B cell (primary cell): ENCODE results near the gene HSPBP1. TPM values are rescaled to one million over a fixed set of nuclear protein-coding genes. Genes with fewer than 3 reads are reported as not detected.
A peak's percentile ranks its signal among the peaks of the same experiment; 100 is the strongest.

ENCODE experiments used
- ATAC-seq: fragments of 200-7000 bp; cut with Tn5 transposase; one replicate; pipeline ENCODE4 v1.10.0; 2021; ENCODE audit warnings: low read depth, mild to moderate bottlenecking, moderate number of reproducible peaks, moderate library complexity
- CTCF ChIA-PET: fragments of 350-600 bp; sonication (Branson Sonifier 250); formaldehyde crosslinking; loops from one replicate; lab custom pipeline; 2021; ENCODE audit warnings: antibody characterized with exemption, inconsistent platforms; lab: Charles Lee
- POLR2A ChIA-PET: fragments of 350-600 bp; sonication (Branson Sonifier 250); formaldehyde crosslinking; loops from one replicate; lab custom pipeline; 2021; ENCODE audit warnings: antibody characterized with exemption; lab: Charles Lee
- DNase-seq: peaks from one replicate; pipeline ENCODE4 v3.0.0; 2013
- H2AFZ ChIP-seq: 2 replicates; pipeline ENCODE4 v1.6.1; 2012; ENCODE audit warnings: mild to moderate bottlenecking, low read depth, low read length; ENCODE audit not compliant: insufficient read depth, poor library complexity, severe bottlenecking
- H3K27ac ChIP-seq, 2 donors: 1 replicate in 1 of 2; 2 replicates in 1 of 2; pipeline ENCODE4 v1.5.1; 2012 to 2013; ENCODE audit warnings: low read length in 2 of 2, mild to moderate bottlenecking in 2 of 2, moderate library complexity in 1 of 2
- H3K27me3 ChIP-seq, 4 experiments: fragments of 200-600 bp in 1 of 4; sonication (generic) in 1 of 4; replicated peaks in 1 of 4; 1 replicate in 2 of 4; 2 replicates in 2 of 4; pipeline versions ENCODE4 v1.6.1 to v1.7.0; 2013 to 2016; ENCODE audit warnings: low read length in 3 of 4, mild to moderate bottlenecking in 2 of 4, mixed read lengths in 1 of 4, moderate library complexity in 1 of 4; ENCODE audit not compliant: insufficient read depth in 4 of 4, control insufficient read depth in 3 of 4; ENCODE audit errors: control extremely low read depth in 1 of 4
- H3K36me3 ChIP-seq, 2 experiments: replicated peaks in 1 of 2; 1 replicate in 1 of 2; 2 replicates in 1 of 2; pipeline versions ENCODE4 v1.6.1 to v1.7.1; 2013; ENCODE audit warnings: low read length in 1 of 2; ENCODE audit not compliant: insufficient read depth in 2 of 2, control insufficient read depth in 1 of 2; ENCODE audit errors: control extremely low read depth in 1 of 2, extremely low read depth in 1 of 2
- H3K4me1 ChIP-seq, 2 donors: fragments of 200-600 bp in 1 of 2; sonication (generic) in 1 of 2; 1 replicate in 1 of 2; 2 replicates in 1 of 2; pipeline versions ENCODE4 v1.5.1 to v1.6.1; 2013 to 2017; ENCODE audit warnings: low read length in 2 of 2; ENCODE audit not compliant: control insufficient read depth in 2 of 2, insufficient read depth in 2 of 2
- H3K4me2 ChIP-seq: replicated peaks from 2 replicates; pipeline ENCODE3; 2012; ENCODE audit warnings: mild to moderate bottlenecking, low read depth, low read length; ENCODE audit not compliant: poor library complexity, severe bottlenecking
- H3K4me3 ChIP-seq, 5 experiments: fragments of 200-600 bp in 1 of 5; sonication (generic) in 1 of 5; 1 replicate in 3 of 5; 2 replicates in 2 of 5; pipeline versions ENCODE4 v1.5.1 to v1.7.0; 2011 to 2016; ENCODE audit warnings: low read length in 4 of 5, mild to moderate bottlenecking in 4 of 5, low read depth in 2 of 5, control low read depth in 1 of 5, moderate library complexity in 1 of 5; ENCODE audit not compliant: insufficient read depth in 1 of 5; ENCODE audit errors: control extremely low read depth in 1 of 5, extremely low read depth in 1 of 5
- H3K79me2 ChIP-seq: fragments of 200-600 bp; sonication (generic); one replicate; pipeline ENCODE4 v1.6.0; 2016; ENCODE audit warnings: low read length; ENCODE audit not compliant: control insufficient read depth, insufficient read depth
- H3K9ac ChIP-seq: fragments of 200-600 bp; sonication (generic); 2 replicates; pipeline ENCODE4 v1.6.1; 2017; ENCODE audit warnings: mild to moderate bottlenecking, low read length, moderate library complexity
- H3K9me3 ChIP-seq, 3 donors: one replicate each; pipeline versions ENCODE4 v1.6.1 to v1.7.1; 2013; ENCODE audit warnings: low read length in 2 of 3; ENCODE audit not compliant: control insufficient read depth in 2 of 3, insufficient read depth in 1 of 3; ENCODE audit errors: control extremely low read depth in 1 of 3
- H4K20me1 ChIP-seq: 2 replicates; pipeline ENCODE4 v1.6.0; 2012; ENCODE audit warnings: mild to moderate bottlenecking, low read length; ENCODE audit not compliant: insufficient read depth, control insufficient read depth, poor library complexity, severe bottlenecking
- H3K27ac Mint-ChIP-seq: one replicate; pipeline ENCODE4 v1.8.0; 2021; ENCODE audit warnings: mixed read lengths
- H3K27me3 Mint-ChIP-seq: one replicate; pipeline ENCODE4 v1.8.0; 2021; ENCODE audit warnings: mixed read lengths
- H3K4me1 Mint-ChIP-seq: one replicate; pipeline ENCODE4 v1.8.0; 2021; ENCODE audit warnings: mixed read lengths
- H3K4me3 Mint-ChIP-seq: one replicate; pipeline ENCODE4 v1.8.0; 2021; ENCODE audit warnings: mixed read lengths
- H3K9me3 Mint-ChIP-seq: one replicate; pipeline ENCODE4 v1.8.0; 2022; ENCODE audit warnings: mixed read lengths; ENCODE audit not compliant: insufficient read depth
- WGBS: methylation state at CpG from one replicate; pipeline ENCODE4 v1.1.5; 2013; ENCODE audit warnings: missing lambda C conversion rate; ENCODE audit not compliant: insufficient coverage; 5-methylcytosine and 5-hydroxymethylcytosine counted together
- intact Hi-C: fragments of 100-400 bp; cut with micrococcal nuclease; formaldehyde crosslinking; loops from one replicate; pipeline ENCODE4 v1.10.0; 2022
- polyA plus RNA-seq: library from polyadenylated mRNA; depleted of rRNA; stranded (reverse); fragments of >200 nt; gene quantifications from 2 replicates; pipeline ENCODE4 v1.2.3, GENCODE V29; 2012
- total RNA-seq, 2 donors: library from RNA; stranded (reverse); fragments of 120-200 nt in 1 of 2; gene quantifications; 1 replicate in 1 of 2; 2 replicates in 1 of 2; pipeline versions ENCODE4 v1.2.3 to v1.2.4, GENCODE V29; 2013 to 2022
- TF ChIP-seq, protein P1 (sequence below): fragments of 200-600 bp; IDR thresholded peaks from one replicate; pipeline ENCODE4 v1.8.0; 2022; ENCODE audit warnings: antibody characterized with exemption, mild to moderate bottlenecking

The HSPBP1 gene
- total and polyA plus RNA-seq, 2 donors (not counting 1 experiment from before 2014, with no cell fraction given): 15.6 to 19.0 TPM

DNA sequence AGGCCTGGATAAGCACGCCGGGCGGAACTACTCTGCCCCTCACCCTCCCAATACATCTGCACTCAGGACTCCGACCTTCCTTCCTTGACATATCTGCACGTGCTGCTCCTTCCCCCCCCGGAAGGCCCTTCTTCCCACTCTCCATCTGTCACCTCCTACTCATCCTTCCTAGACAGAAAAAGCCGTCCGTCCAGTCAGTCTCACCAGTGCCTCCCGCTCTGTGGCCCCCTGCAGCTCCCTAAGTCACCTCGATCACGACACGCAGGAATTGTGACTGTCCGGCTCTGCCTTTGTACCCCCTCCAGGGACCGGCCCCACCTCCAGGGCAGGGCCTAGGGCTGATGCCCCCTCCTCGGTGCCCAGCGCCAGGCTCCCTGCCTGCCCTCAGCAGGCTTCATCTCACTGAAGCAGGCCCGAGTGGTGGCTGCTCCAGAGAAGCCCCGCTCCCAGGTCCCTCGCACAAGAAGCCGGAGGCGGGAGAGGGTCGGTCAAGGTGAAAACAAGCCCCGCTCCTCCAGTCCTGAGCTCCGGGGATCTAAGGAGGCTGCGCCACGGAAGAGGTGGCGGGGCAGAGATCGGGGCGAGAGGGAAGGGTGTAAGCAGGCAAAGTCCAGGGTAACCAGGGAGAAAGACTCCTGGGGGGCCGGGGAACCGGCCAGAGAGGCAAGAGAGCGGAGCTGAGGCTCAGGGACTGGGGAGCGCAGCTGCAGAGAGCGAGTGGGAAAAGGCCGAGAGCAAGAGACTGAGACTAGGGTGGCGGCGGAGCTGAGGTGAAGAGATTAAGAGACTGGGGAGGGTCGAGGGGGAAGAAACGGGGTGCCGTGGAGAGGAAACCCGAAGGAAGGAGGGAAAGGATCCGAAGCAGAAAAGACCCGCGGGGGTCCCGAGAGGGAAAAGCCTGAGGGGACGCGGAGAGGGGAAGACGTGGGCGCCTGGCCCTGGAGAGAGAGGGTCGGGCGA, 22.2 kb downstream of the HSPBP1 start:
- H4K20me1 ChIP-seq: peaks cover 48% of the 10 kb centered on the region
- DNase-seq (peak; percentile 45), ATAC-seq (no peak)
- H3K4me3 ChIP-seq: peak overlapping the region; percentile 55 to 90 (median 80)
- peak overlapping the region; percentile 99 for H3K27ac Mint-ChIP-seq
- H2AFZ ChIP-seq: peak overlapping the region; percentile 37
- TF ChIP-seq, protein P1, sequence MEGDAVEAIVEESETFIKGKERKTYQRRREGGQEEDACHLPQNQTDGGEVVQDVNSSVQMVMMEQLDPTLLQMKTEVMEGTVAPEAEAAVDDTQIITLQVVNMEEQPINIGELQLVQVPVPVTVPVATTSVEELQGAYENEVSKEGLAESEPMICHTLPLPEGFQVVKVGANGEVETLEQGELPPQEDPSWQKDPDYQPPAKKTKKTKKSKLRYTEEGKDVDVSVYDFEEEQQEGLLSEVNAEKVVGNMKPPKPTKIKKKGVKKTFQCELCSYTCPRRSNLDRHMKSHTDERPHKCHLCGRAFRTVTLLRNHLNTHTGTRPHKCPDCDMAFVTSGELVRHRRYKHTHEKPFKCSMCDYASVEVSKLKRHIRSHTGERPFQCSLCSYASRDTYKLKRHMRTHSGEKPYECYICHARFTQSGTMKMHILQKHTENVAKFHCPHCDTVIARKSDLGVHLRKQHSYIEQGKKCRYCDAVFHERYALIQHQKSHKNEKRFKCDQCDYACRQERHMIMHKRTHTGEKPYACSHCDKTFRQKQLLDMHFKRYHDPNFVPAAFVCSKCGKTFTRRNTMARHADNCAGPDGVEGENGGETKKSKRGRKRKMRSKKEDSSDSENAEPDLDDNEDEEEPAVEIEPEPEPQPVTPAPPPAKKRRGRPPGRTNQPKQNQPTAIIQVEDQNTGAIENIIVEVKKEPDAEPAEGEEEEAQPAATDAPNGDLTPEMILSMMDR: no peak
- 1% methylated on average over 51 of the region's 51 CpGs for WGBS
- H3K4me1 Mint-ChIP-seq: peaks cover 60% of the 10 kb centered on the region
- intact Hi-C loops: loop anchor here (10.0 kb wide), 2 partner anchors 347 to 377 kb away; partner anchors contain the start of genes ZNF524 and ZNF865
- H3K79me2 ChIP-seq: peaks cover 76% of the 10 kb centered on the region
- H3K4me2 ChIP-seq: peak overlapping the region; percentile 97
- ChIA-PET CTCF (interaction anchor here (1.5 to 5.9 kb wide), 2 partner anchors 10 to 22 kb away, joined by 3 to 56 read pairs; partner anchors contain the start of genes BRSK1 and HSPBP1), POLR2A (interaction anchor here (0.5 to 5.2 kb wide), 6 partner anchors 16 to 395 kb away, joined by 3 to 44 read pairs (median 4); partner anchors contain the start of gene HSPBP1)
- peak overlapping the region; percentile 88 for H3K9ac ChIP-seq
- no peaks in the 10 kb centered on the region for H3K9me3 ChIP-seq
- H3K36me3 ChIP-seq: peaks cover 0 to 2% of the 10 kb centered on the region in 2 experiments
- peaks cover 53 to 62% of the 10 kb centered on the region in 2 donors for H3K4me1 ChIP-seq
- H3K27me3 Mint-ChIP-seq: no peaks in the 10 kb centered on the region
- H3K9me3 Mint-ChIP-seq: no peaks in the 10 kb centered on the region
- no peaks in the 10 kb centered on the region for H3K27me3 ChIP-seq
- H3K27ac ChIP-seq: peak overlapping the region; percentile 34 to 94
- H3K4me3 Mint-ChIP-seq: peak overlapping the region; percentile 96
